ENCODE data around the gene ANKRD63. TPM values are rescaled to one million over a fixed set of nuclear protein-coding genes. Genes with fewer than 3 reads are reported as not detected.

ANKRD63 gene
- polyA plus RNA-seq, 3 donors = not detected

- Histone ChIP-seq H3K27me3 (ENCODE audit: control insufficient read depth in 2 of 2, insufficient read depth in 2 of 2, low read length in 2 of 2) (peaks cover 0 to 24% of the 10 kb centered on the region in 2 donors), H3K4me2 (replicated peaks; ENCODE audit: extremely low read depth, low read length, poor library complexity, severe bottlenecking) (no peak overlapping the region), H3K9me3 (replicated peaks in 1 of 2; ENCODE audit: control insufficient read depth in 1 of 2, insufficient read depth in 1 of 2, low read length in 2 of 2) (no peaks in the 10 kb centered on the region), H3K4me3 (replicated peaks in 1 of 3; ENCODE audit: low read depth in 2 of 3, low read length in 3 of 3) (no peak overlapping the region), H3K27ac (ENCODE audit: low read depth in 1 of 2, low read length in 2 of 2) (no peak overlapping the region), H2AFZ (ENCODE audit: insufficient read depth, low read depth, low read length, poor library complexity, severe bottlenecking) (no peak overlapping the region), H3K79me2 (ENCODE audit: insufficient read depth, low read length) (no peaks in the 10 kb centered on the region), H3K36me3 (replicated peaks in 1 of 2; ENCODE audit: control insufficient read depth in 1 of 2, insufficient read depth in 2 of 2, low read length in 2 of 2) (no peaks in the 10 kb centered on the region), H4K20me1 (ENCODE audit: insufficient read depth, low read length) (no peaks in the 10 kb centered on the region), H3K9ac (ENCODE audit: insufficient read depth, low read length, poor library complexity, severe bottlenecking) (no peak overlapping the region), H3K4me1 (ENCODE audit: control insufficient read depth in 1 of 2, insufficient read depth in 2 of 2, low read length in 2 of 2) (peaks cover 12 to 15% of the 10 kb centered on the region in 2 donors)
- H3K36me3 Mint-ChIP-seq = peaks cover 3 to 4% of the 10 kb centered on the region in 2 donors
- peaks cover 13 to 29% (median 24%) of the 10 kb centered on the region in 3 donors for H3K27me3 Mint-ChIP-seq (ENCODE audit: low read depth in 3 of 3)
- no peak for TF ChIP-seq CTCF (IDR thresholded peaks at IDR 0.05)
- WGBS (ENCODE audit: insufficient coverage) = 92% methylated on average over 10 of the region's 10 CpGs
- no peak overlapping the region for H3K4me3 Mint-ChIP-seq
- H3K4me1 Mint-ChIP-seq = peaks cover 18% of the 10 kb centered on the region
- H3K9me3 Mint-ChIP-seq = peaks cover 0 to 3% (median 0%) of the 10 kb centered on the region in 7 donors
- intact Hi-C loops (cut with micrococcal nuclease) = no loop called here
- no peak overlapping the region for H3K27ac Mint-ChIP-seq
- no peak for DNase-seq
Measured at GRCh38 chr15:40240619-40241221, 42.1 kb downstream of the ANKRD63 start.

DNA sequence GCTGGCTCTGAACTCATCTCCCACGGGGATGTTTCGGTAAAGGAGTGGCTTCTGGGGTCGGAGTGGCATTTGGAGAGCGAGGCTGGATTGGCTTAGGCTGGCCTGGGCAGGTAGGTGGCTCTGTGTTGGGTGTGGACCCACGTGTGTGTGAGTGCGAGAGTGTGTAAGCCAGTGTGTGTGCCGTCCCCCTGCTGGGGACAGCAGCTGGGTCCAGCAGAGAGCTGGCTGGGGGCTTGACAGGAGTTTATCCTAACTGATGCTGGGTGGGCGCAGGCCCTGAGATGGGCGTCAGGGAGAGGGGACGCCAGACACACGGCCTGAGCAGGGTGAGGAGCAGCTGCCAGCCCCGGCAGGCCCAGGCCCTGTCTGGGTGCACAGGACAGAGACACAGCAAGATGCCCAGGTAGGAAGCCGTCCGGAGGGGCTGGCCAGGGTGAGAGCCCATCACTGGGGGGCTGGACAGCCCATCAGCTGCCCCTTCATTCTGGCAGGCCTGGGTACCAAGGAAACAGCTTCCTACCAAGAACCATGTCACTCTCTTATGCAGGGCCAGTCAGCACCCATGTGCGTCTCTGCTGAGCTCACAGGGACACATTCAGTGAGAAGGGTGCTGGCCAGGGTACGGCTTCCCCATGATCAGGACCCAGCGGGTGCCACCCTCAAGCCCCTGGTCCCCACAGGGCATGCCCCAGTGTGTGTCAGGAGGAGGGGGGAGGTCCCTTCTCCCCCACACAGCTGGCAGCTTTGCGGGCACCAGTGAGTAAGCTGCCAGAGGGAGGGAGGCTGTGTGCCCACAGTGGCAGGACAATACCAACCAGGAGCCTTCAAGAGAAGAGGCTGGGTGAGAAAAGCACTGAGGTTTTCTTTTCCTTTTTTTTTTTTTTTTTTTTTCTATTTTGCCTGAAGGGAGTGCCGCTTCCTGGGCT, 42.9 kb downstream of the ANKRD63 start:
- Mint-ChIP-seq H3K4me3 (peak overlapping the region in 1 of 2 donors; percentile 78), H3K27ac (no peak overlapping the region), H3K9me3 (peaks cover 0 to 3% (median 0%) of the 10 kb centered on the region in 7 donors), H3K27me3 (ENCODE audit: low read depth in 3 of 3) (peaks cover 13 to 29% (median 24%) of the 10 kb centered on the region in 3 donors), H3K4me1 (peaks cover 24% of the 10 kb centered on the region), H3K36me3 (peaks cover 3 to 4% of the 10 kb centered on the region in 2 donors)
- Histone ChIP-seq H3K4me1 (ENCODE audit: control insufficient read depth in 1 of 2, insufficient read depth in 2 of 2, low read length in 2 of 2) (peaks cover 19 to 23% of the 10 kb centered on the region in 2 donors), H3K27me3 (ENCODE audit: control insufficient read depth in 2 of 2, insufficient read depth in 2 of 2, low read length in 2 of 2) (peaks cover 0 to 24% of the 10 kb centered on the region in 2 donors), H3K4me3 (replicated peaks in 1 of 3; ENCODE audit: low read depth in 2 of 3, low read length in 3 of 3) (no peak overlapping the region), H2AFZ (ENCODE audit: insufficient read depth, low read depth, low read length, poor library complexity, severe bottlenecking) (no peak overlapping the region), H3K36me3 (replicated peaks in 1 of 2; ENCODE audit: control insufficient read depth in 1 of 2, insufficient read depth in 2 of 2, low read length in 2 of 2) (no peaks in the 10 kb centered on the region), H4K20me1 (ENCODE audit: insufficient read depth, low read length) (no peaks in the 10 kb centered on the region), H3K27ac (ENCODE audit: low read depth in 1 of 2, low read length in 2 of 2) (no peak overlapping the region), H3K9me3 (replicated peaks in 1 of 2; ENCODE audit: control insufficient read depth in 1 of 2, insufficient read depth in 1 of 2, low read length in 2 of 2) (no peaks in the 10 kb centered on the region), H3K79me2 (ENCODE audit: insufficient read depth, low read length) (no peaks in the 10 kb centered on the region), H3K4me2 (replicated peaks; ENCODE audit: extremely low read depth, low read length, poor library complexity, severe bottlenecking) (no peak overlapping the region), H3K9ac (ENCODE audit: insufficient read depth, low read length, poor library complexity, severe bottlenecking) (no peak overlapping the region)
- no peak for TF ChIP-seq CTCF (IDR thresholded peaks at IDR 0.05)
- DNase-seq = no peak
- intact Hi-C loops (cut with micrococcal nuclease) = no loop called here
- WGBS (ENCODE audit: insufficient coverage) = 95% methylated on average over 16 of the region's 19 CpGs

Data from CD14-positive monocyte (primary cell).